DMS 273 (cell line): ENCODE results near the gene MTHFD1L.

ENCODE experiments used
- DNase-seq: peaks from one replicate; lab custom pipeline; 2025; ENCODE audit not compliant: unreplicated experiment; lab: John Stamatoyannopoulos, UW

MTHFD1L gene

DNA sequence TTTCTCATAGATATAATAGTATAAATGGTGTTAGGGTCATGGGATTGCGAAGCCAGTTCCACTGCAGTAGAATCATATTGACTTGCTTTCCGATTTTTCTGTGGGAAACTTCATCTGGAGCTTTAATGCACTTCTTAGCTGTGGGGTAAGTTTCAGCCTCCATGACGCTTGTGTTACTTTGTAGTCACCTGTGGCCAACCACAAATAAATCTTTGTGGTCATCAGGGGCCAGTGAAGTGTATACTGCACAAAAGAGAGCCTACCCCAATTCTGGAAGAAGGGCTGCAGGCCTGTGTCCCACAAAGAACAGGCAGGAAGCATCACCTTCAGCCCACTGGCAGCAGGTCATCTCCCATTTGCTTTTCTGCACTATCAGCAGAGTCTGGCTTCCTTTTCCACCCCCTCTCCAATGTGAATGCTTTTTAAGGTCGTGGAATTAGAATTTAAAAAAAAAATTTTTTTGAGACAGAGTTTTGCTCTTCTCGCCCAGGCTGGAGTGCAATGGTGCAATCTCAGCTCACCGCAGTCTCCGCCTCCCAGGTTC, 32.0 kb downstream of the MTHFD1L start:
- DNase-seq: no peak

DNA sequence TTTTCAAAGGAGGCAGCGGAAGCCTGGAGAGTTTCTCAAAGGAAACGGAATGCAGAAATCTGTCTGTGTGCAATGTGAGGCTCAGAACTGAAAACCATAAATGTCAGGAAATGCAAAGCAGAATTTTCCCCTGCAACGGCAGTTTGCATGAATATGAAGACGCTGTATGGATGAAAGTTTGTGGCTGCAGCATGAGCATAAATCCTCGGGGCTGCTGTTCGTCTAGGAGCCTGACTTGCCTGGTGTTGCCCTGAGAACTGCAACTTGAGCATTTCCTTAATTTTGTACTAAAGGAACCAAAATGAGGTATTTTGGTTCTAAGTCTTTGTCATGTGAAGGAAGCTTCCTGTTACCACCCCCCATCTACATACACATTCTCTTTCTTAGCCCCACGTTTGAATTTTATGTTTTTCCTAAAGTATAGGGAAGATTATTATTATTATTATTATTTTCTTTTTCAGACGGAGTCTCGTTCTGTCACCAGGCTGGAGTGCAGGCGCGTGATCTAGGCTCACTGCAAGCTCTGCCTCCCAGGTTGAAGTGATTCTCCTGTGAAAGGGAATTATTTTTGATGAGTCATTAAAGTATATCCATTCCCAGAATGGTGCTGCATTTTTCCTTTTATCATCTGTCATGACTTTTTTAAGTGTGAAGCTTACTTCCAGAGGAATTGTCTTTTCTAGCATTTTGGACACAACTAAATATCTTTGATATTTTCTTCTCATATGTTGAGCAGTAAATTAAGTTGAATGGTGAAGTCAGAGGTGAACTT, 33.1 kb downstream of the MTHFD1L start:
- DNase-seq: no peak

DNA sequence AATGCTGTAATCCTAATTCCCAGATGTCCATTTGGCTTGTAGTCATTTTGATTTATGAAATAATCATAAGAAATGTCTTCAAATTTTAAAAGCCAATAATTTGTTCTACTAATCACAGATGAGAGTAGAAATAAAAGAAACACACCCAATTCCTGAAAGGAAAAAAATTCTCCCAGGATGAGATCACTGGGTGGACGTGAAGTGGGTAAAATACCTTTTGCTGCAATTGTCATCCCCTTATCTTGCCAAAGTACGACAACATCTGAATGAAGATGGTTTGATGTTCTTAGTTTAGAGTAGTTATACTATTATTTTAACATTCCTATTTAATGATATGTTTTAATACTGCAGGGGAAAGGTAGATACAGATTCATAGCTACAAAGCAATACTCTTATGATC, 33.7 kb downstream of the MTHFD1L start:
- no peak for DNase-seq

DNA sequence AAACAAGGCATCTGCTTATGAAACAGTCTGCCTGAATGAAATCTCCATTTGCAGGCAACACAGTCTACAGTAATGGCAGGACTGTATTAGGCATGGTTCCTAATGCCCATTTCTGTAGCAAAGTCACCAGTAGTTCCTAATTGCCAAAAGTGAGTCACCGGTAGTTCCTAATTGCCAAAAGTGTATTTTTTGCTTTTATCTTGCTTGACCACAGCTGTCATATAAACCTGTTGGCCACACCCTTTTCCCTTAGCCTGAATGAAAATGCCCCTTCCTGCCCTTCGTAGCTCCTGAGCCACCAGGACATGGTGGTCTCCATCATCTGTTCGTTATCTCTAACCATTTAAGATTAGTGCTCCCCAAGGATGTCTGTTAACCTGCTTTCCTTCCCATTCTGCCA, 34.5 kb downstream of the MTHFD1L start:
- no peak for DNase-seq

DNA sequence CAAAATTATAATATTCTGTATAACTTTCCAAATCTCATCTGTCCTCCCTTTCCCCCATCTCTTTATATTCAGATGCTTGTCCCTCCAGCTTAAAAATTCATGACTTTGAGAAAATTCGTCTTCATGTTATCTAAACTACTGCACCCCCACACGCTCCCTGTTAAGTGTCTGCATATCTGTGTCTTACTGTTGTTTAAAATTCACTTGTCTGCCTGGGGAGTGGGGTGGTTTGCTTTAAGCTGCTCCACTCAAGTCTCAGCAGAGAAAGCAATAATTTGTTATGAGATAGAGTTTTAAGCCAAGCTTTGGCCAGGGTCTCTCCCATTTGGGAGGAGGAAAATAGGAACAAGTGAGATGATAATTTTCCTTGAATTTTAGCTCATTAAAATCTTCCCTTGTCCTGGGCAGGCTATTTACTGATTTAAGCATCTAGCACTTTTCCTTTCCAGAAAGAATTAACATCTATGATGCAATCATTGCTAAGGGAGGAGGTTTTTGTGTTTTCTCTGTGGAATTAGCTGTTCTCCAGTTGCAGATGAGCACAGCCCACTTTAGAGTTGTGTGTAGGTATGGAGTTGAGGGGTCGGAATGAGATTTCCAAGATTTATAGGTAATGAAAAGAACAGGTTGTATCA, 36.8 kb downstream of the MTHFD1L start:
- DNase-seq: no peak

DNA sequence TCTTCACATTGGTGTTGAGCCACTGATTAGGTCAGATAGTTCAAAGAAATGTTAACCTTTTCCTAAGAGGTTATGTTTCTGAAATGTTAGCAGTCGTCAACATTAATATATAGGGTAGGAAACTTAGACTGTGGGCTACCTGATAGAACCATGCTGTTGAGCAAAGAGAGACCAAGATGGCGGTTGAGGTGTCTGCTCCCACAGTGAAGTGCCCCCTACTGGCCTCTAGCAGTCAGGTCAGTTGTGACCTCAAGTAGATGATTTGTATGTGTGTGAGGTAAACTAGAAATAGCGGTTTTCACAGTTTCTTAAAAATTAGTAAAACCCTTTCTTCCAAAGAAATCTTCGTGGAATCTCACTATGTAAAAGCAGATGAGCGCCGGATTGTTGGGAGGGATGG, 40.3 kb downstream of the MTHFD1L start:
- DNase-seq: peak; percentile 20

DNA sequence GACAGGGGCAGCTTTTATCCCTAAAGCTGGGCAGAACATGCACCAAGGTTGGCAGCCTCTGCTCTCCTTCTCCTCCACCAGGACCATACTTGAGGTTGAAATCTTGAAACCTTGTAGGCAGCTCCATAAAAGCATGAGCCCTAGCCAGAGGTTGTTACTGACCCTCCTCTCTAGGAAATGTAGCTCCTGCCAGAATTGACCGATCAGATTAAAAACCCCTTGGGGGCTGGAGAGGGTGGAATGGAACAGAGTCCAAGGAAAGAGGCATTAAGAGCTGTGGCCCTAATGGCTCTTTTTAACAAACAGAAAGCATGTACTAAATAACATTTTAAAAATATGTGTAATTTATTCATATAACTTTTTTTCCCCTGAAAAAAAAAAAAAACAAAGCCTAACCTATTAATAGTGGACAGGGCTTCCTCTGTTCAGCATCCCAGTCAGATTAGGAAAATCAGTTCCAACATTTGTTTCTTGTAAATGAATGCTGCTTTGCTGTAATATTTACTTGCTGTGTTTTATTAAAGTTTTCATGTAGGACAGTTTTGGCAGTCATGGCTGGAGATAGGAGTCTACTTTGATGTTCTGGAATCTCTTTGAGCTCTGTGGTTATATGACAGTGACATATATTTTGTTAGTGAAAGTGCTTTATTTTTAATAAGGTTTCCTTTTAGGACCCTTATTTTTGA, 41.3 kb downstream of the MTHFD1L start:
- no peak for DNase-seq

DNA sequence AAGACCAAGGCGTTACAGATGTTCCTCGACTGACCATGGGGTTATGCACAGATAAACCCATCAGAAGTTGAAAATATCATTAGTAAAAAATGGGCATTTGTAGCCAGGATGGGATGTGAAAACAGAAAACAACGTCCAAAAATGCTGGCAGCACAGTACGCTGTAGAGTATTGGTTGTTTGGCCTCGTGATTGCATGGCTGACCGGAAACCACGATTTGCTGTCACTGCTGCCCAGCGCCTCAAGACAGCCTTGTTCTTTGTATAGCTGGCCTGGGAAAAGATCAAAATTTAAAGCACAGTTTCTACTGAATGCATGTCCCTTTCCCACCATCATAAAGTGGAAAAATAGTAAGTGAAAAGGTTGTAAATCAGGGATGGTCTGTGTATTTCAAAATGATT, 41.9 kb downstream of the MTHFD1L start:
- no peak for DNase-seq

DNA sequence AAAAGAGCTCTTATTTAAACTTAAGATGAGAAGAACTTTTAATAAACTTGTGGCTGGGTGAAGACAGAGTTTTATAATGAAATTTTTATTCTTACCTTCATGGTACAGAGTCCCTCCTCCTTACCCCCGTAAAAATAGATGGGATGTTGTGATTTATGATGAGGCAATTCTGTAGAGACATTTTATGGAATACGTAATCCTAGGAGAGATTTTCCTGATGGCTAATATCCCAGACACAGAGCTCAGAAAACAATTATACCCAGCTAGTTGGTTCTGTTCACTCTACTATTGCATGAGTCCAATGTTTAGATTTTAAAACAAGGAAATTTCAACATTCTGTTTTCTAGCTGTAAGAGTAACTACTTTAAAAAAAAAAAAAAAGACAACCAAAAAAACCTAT, 43.4 kb downstream of the MTHFD1L start:
- no peak for DNase-seq

DNA sequence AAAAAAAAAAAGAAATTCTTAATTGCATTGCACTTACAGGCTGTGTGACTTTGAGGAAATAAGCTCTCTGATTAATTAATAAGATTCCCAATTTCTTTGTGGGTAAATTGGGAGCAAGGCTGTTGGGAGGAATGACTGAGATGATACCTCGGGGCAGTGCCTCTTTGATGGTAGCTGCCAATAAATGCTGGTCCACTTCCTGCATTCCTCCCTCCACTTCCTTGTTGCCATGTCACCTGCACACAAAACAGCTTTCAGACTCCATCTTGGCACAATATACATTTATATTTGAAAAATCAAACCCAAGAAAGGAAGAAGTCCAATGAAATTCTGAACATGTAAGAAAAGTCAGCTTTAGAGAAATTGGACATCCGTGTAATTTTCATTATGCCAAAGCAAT, 45.1 kb downstream of the MTHFD1L start:
- DNase-seq: no peak

DNA sequence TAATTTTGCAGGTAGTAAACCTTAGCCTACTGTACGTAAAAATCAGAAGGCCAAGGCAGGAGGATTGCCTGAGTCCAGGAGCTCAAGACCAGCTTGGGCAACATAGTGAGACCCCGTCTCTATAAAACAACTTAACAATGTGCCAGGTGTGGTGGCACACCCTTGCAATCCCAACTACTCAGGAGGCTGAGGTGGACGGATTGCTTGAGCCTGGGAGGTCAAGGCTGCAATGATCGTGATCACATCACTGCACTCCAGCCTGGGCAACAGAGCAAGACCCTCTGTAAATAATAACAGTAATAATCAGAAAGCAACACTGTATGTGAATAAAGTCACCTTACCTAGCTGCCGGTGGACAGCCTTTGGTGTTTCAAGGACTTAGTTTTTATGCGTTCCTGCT, 48.9 kb downstream of the MTHFD1L start:
- DNase-seq: no peak

DNA sequence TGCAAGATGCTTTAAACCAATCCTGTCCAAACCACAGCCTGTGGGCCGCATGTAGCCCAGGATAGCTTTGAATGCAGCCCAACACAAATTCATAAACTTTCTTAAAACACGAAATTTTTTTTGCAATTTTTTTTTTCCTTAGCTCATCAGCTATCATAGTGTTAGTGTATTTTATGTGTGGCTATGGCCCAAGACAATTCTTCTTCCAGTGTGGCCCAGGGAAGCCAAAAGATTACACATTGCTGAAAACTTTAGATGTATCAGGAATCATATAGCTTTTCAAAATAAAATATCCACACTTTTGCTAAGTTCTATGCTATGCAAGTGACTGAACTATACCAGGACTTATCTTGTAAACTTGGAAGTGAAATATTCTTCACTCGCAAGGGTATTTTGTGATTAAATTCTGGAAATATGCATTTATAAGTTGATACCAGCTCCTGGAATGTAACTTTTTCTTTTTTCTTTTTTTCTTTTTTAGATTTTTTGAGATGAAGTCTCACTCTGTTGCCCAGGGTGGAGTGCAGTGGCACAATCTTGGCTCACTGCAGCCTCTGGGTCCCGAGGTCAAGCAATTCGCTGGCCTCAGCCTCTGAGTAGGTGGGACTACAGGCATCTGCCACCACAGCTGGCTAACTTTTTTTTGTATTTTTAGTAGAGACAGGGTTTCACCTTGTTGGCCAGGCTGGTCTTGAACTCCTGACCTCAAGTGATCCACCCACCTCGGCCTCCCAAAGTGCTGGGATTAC, 49.8 kb downstream of the MTHFD1L start:
- DNase-seq: no peak

DNA sequence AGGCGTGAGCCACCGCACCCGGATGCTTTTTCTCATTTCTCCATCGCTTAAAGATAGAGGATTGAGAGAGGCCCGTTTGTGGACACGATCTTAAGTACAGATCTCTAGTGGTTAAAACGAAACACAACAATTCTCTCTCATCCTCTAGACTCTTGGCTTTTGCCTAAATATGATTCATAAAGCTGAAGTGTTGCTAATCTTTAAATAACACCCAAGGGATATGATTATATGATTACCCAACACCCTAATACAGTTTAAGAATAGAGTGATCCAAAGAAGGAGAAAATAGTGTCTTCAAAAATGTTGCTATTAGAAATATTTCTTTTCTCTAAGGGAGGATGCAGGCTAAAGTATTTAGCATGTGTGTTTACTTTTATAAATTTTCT, 50.4 kb downstream of the MTHFD1L start:
- DNase-seq: no peak

DNA sequence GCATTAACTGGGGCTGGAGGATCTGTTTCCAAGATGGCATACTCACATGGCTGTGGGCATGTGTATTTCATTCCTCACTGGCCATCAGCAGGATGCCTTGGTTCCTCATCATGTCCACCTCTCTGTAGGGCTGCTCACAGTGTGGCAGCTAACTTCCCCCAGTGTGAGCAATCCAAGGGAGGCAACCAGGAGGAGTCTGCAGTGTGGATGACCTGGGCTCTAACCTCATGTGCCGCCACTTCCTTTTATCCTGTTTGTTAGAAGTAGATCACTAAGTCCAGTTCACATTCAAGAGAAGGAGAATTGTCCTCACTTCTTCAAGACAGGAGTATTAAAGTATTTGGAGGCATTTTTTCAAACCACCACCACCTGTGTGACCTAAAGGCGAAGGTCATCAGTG, 54.4 kb downstream of the MTHFD1L start:
- no peak for DNase-seq

DNA sequence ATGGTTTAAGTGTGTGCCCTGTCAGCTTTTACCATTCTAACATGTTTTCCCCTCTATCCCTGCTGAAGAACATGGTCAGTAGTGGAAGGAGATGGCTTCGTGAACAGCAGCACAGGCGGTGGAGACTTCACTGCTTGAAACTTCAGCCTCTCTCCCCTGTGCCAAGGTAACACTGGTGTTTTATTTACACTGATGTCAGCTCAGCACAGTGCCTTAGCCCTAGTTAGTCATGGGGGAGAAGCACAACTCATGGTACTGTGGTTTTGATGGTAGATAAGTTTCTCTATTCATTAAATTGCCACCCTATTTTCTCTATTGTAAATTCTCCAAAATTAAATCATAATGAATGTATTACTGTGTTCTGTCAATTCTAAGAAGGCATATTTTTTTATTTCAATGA, 56.6 kb downstream of the MTHFD1L start:
- DNase-seq: no peak

DNA sequence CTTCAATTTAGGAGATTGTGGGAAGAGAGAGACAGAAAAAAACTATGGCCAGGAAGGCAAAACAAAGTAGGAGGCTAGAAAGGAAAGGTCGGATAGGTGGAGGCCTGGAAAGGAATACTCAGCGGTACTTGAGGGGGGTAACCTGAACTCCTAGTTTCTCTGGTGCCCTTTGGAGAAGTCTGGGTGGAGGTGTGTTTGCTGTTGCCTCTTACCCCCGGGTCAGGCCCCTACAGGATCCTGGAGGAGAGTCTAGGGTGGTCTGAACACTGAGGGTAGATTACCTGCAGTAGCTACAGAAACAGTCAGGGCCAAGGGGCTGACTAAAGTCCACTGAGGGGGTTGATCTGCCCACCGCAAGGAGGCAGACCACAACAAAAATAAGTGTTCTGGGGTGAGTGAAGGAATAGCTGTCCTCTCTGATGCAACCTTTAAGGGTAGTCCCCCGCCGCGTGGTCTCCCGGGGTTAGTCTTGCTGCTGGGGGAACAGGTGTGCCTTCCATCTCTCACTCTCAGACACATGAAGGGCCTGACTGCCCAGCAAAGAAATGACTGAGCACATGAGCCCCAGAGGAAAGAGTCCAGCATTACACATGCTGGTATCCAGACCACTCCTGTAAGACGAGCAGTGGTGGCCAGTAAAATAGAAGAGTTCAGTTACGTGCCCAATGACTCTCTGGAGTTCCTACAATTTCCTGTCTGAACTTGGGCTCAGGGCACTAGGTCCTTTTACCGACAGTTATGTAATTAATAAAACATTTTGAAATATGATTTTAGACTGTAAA, 59.5 kb downstream of the MTHFD1L start:
- DNase-seq: no peak

DNA sequence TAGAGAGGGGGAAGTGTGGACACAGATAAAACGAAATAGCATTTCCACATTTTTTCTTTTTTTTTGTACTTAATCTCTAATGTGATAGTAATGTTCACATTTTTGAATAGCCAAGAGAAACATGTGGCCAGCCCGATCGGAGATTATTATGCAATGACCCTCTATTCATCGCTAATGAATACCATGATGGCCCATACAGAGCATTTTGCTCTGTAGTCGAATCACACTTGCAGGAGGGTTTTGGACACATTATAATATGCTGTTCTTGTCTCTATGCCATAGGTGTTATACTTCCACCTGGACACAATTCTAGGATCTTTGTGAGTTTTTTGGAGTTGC, 60.1 kb downstream of the MTHFD1L start:
- no peak for DNase-seq

DNA sequence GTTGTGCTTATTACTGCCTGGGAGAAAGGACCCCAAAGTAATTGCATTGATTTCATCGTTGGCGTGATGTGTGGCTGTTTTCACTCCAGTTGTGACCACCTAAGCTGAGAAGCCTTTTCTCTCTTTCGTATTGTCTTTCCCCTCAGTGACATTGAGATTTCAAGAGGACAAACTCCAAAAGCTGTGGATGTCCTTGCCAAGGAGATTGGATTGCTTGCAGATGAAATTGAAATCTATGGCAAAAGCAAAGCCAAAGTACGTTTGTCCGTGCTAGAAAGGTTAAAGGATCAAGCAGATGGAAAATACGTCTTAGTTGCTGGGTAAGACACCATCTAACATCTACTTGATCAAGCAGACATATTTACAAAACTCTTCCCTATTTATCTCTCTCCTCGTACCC, 60.5 kb downstream of the MTHFD1L start:
- DNase-seq: no peak

DNA sequence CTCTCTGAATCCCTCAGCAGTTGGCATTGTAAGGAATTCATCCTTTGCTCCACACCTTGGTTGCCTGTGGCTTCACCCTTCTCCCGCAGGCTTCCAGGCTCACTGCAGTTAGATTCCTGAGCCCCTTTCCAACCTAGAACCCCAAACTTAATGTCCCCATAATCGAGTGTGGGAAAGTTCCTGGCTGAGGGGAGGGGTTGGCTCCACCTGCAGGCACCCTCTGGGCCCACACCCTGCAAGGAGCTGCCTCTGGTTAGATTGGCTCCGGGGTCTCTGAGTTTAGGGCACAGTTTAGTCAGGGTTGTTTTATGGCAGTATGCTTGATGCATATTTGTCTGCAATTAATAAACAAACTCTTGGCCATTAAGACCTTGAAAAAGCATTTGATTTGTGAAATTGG, 63.4 kb downstream of the MTHFD1L start:
- peak; percentile 15 for DNase-seq

DNA sequence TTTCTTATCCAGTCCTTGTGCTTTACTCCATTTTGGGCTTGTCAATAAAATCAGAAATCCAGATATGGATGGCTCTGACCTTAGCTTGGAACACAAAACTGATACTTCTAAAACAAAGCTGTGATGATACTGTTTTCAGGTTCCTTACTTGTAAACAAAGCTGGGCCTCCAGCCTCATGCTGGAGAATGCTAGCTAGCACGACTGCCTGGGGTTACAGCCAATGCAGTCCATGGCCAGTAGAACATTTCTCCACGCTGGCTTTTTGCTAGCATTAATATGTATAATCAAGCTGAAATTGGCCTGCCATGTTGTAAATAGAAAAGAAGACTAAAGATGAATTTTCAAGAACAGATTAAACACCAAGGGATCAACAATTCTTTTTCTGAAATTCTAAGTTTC, 63.9 kb downstream of the MTHFD1L start:
- DNase-seq: no peak

DNA sequence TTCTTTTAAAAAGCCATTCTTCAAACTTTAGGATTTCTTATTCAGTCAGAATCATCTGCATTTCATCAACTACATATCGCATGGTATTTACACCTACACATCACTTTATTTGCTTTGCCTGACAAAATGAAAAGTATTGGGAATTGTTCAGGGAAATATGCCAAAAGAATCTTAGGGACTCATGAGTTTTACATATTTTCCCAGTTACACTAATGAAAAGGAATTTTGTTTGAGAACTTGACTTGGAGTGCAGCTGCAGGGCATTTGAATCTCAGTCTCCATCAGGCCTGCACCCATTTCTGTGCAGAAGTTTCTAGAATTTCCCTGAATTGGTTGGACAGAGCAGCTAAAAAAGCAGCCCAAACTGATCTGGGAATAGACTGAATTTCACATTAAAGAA, 65.3 kb downstream of the MTHFD1L start:
- no peak for DNase-seq
